ENCODE data around the gene ZNF800. TPM values are rescaled to one million over a fixed set of nuclear protein-coding genes. Genes with fewer than 3 reads are reported as not detected.

ZNF800 gene
- total and polyA plus RNA-seq, 2 of the 8 experiments (the other 6 are each of a cell fraction or from before 2014, with no cell fraction given) = 1.0 to 6.5 TPM

DNA sequence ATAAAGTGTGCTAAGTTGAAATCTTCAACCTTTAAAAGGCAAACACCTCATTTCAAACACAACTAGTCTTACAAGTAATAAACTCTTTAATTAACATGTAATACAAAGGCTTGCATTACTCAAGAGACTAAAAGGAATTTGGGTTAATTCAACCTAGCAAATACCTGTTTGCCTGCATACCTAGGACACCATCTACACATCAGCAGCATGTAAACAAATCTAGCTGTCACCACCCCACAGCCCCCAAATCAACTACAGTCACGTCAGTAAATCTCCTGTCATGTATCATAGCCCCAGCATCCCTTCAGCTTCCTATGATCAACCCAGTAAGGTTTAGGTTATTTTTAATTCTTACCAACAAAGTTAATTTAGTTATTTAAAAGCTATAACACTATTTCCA is 33.5 kb downstream of the ZNF800 start:
- no peak overlapping the region for H3K18ac ChIP-seq (ENCODE audit: extremely low read depth, low read length)
- H3K9me3 ChIP-seq (ENCODE audit: insufficient read depth in 2 of 2, low read depth in 1 of 2, low read length in 1 of 2) = no peaks in the 10 kb centered on the region
- H2BK12ac ChIP-seq (ENCODE audit: low read depth, low read length) = no peak overlapping the region
- H3K79me1 ChIP-seq (ENCODE audit: low read depth, low read length) = no peaks in the 10 kb centered on the region
- H3K4me1 ChIP-seq (replicated peaks in 1 of 4; ENCODE audit: control insufficient read depth in 3 of 4, insufficient read depth in 4 of 4, low read length in 3 of 4) = no peaks in the 10 kb centered on the region; a peak in 1 of 7 replicates
- DNase-seq (ENCODE audit: low read depth in 1 of 2, low spot score in 2 of 2) (no peak), FAIRE-seq (no peak)
- no peaks in the 10 kb centered on the region for H3K23me2 ChIP-seq (ENCODE audit: low read depth, low read length)
- H4K91ac ChIP-seq (replicated peaks; ENCODE audit: insufficient read length, low read length) = no peak overlapping the region
- no peak overlapping the region for H3K56ac ChIP-seq (replicated peaks; ENCODE audit: insufficient read length, low read depth, low read length)
- H3K4ac ChIP-seq (replicated peaks; ENCODE audit: insufficient read length, low read depth, low read length) = no peak overlapping the region
- CTCF ChIA-PET (ENCODE audit: partially characterized antibody) = interaction anchor here (1.2 to 1.3 kb wide), 2 partner anchors 9 to 11 kb away, joined by 5 to 6 read pairs; no protein-coding TSS in a partner anchor
- H3K27ac ChIP-seq (ENCODE audit: low read depth, low read length) = no peak overlapping the region
- H3K4me3 ChIP-seq (ENCODE audit: extremely low read depth in 1 of 4, insufficient read depth in 2 of 4, low read depth in 3 of 4, low read length in 4 of 4) = no peak overlapping the region
- peaks cover 0 to 1% of the 10 kb centered on the region in 2 experiments for H4K20me1 ChIP-seq (replicated peaks in 1 of 2; ENCODE audit: control insufficient read depth in 1 of 2, insufficient read depth in 2 of 2, low read length in 2 of 2)
- 75% methylated on average over 1 of the region's 1 CpG; no CpG with 5 or more reads in 1 of the 2 experiments for WGBS, 2 experiments (ENCODE audit: extremely low coverage in 1 of 2, insufficient coverage in 1 of 2, insufficient read length in 1 of 2, insufficient replicate concordance in 2 of 2, low coverage in 1 of 2, low lambda C conversion rate in 2 of 2, missing lambda C conversion rate in 1 of 2)
- no peak overlapping the region for H2BK120ac ChIP-seq (replicated peaks; ENCODE audit: low read depth, low read length)
- no peak overlapping the region for H3K4me2 ChIP-seq (ENCODE audit: insufficient read depth in 1 of 2, low read depth in 2 of 2, low read length in 2 of 2)
- no peak overlapping the region for H3K14ac ChIP-seq (ENCODE audit: insufficient read length)
- no peaks in the 10 kb centered on the region for H3K79me2 ChIP-seq (ENCODE audit: control insufficient read depth in 1 of 2, insufficient read depth in 2 of 2, low read length in 2 of 2)
- H2BK15ac ChIP-seq (ENCODE audit: low read length) = no peak overlapping the region
- no peak overlapping the region for H4K5ac ChIP-seq (ENCODE audit: insufficient read length, low read depth, low read length)
- H2AFZ ChIP-seq (ENCODE audit: low read length) = no peak overlapping the region
- H3K9ac ChIP-seq (replicated peaks in 1 of 4; ENCODE audit: extremely low read depth in 1 of 4, low read depth in 3 of 4, low read length in 3 of 4) = no peak overlapping the region
- H3K27me3 ChIP-seq (replicated peaks in 1 of 4; ENCODE audit: control insufficient read depth in 3 of 4, extremely low read depth in 1 of 4, insufficient read depth in 3 of 4, low read length in 3 of 4) = no peaks in the 10 kb centered on the region
- H3K36me3 ChIP-seq (ENCODE audit: control insufficient read depth in 2 of 4, insufficient read depth in 4 of 4, low read length in 3 of 4) = no peaks in the 10 kb centered on the region
- no peak overlapping the region for H2BK5ac ChIP-seq (ENCODE audit: low read depth, low read length)
- H2BK20ac ChIP-seq (ENCODE audit: low read length) = no peak overlapping the region
- no peak overlapping the region for H4K8ac ChIP-seq (ENCODE audit: extremely low read depth, insufficient read depth, low read length)
- POLR2A ChIA-PET (ENCODE audit: partially characterized antibody) = no interaction called here
- H3K23ac ChIP-seq (ENCODE audit: insufficient read length) = no peak overlapping the region
- H2AK5ac ChIP-seq (ENCODE audit: low read depth, low read length) = no peak overlapping the region
